ENCODE results near the gene HOXA9.

- no peak for TF ChIP-seq CTCF (tag by site-specific recombination; IDR thresholded peaks at IDR 0.05)
- TF ChIP-seq, protein P1, sequence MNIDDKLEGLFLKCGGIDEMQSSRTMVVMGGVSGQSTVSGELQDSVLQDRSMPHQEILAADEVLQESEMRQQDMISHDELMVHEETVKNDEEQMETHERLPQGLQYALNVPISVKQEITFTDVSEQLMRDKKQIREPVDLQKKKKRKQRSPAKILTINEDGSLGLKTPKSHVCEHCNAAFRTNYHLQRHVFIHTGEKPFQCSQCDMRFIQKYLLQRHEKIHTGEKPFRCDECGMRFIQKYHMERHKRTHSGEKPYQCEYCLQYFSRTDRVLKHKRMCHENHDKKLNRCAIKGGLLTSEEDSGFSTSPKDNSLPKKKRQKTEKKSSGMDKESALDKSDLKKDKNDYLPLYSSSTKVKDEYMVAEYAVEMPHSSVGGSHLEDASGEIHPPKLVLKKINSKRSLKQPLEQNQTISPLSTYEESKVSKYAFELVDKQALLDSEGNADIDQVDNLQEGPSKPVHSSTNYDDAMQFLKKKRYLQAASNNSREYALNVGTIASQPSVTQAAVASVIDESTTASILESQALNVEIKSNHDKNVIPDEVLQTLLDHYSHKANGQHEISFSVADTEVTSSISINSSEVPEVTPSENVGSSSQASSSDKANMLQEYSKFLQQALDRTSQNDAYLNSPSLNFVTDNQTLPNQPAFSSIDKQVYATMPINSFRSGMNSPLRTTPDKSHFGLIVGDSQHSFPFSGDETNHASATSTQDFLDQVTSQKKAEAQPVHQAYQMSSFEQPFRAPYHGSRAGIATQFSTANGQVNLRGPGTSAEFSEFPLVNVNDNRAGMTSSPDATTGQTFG (tag by site-specific recombination; IDR thresholded peaks at IDR 0.05; ENCODE audit: borderline replicate concordance) = no peak
- no peak for TF ChIP-seq ZBTB21 (tag by site-specific recombination; IDR thresholded peaks at IDR 0.05)
- TF ChIP-seq, protein P2, sequence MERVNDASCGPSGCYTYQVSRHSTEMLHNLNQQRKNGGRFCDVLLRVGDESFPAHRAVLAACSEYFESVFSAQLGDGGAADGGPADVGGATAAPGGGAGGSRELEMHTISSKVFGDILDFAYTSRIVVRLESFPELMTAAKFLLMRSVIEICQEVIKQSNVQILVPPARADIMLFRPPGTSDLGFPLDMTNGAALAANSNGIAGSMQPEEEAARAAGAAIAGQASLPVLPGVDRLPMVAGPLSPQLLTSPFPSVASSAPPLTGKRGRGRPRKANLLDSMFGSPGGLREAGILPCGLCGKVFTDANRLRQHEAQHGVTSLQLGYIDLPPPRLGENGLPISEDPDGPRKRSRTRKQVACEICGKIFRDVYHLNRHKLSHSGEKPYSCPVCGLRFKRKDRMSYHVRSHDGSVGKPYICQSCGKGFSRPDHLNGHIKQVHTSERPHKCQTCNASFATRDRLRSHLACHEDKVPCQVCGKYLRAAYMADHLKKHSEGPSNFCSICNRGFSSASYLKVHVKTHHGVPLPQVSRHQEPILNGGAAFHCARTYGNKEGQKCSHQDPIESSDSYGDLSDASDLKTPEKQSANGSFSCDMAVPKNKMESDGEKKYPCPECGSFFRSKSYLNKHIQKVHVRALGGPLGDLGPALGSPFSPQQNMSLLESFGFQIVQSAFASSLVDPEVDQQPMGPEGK (tag by site-specific recombination; IDR thresholded peaks at IDR 0.05) = no peak
- no peak for TF ChIP-seq TCF7L2 (IDR thresholded peaks at IDR 0.05; ENCODE audit: borderline replicate concordance, low read depth, low read length)
- no peak for TF ChIP-seq PRDM10 (tag by site-specific recombination; IDR thresholded peaks at IDR 0.05)
- no peak for TF ChIP-seq REST (tag by site-specific recombination; IDR thresholded peaks at IDR 0.05)
- no peak for TF ChIP-seq ZNF707 (tag by site-specific recombination; IDR thresholded peaks at IDR 0.05)
- TF ChIP-seq ZNF138 (tag by site-specific recombination; IDR thresholded peaks at IDR 0.05; ENCODE audit: borderline replicate concordance) = no peak
- TF ChIP-seq ZNF792 (tag by site-specific recombination; IDR thresholded peaks at IDR 0.05) = no peak
- TF ChIP-seq YY1 (tag by site-specific recombination; IDR thresholded peaks at IDR 0.05) = no peak
- TF ChIP-seq ZNF280D (tag by site-specific recombination; IDR thresholded peaks at IDR 0.05) = no peak
Observed at GRCh38 chr7:27122077-27122910, 43.0 kb downstream of the HOXA9 start.
